Adrenal gland (tissue), 12 donors: Measurements from ENCODE around the gene SERPIND1. TPM values are rescaled to one million over a fixed set of nuclear protein-coding genes. Genes with fewer than 3 reads are reported as not detected.

Experiments used
- DNase-seq, 7 donors: peaks; one replicate each; pipeline ENCODE4 v3.0.0-alpha.2; 2019 to 2020
- H3K27ac ChIP-seq, 5 donors: fragments of 200-600 bp; sonication (generic) in 4 of 5; 1 replicate in 3 of 5; 2 replicates in 2 of 5; pipeline versions ENCODE4 v1.5.1 to v1.8.0; 2016 to 2020; ENCODE audit warnings: mild to moderate bottlenecking in 1 of 5
- H3K27me3 ChIP-seq: fragments of 200-600 bp; 2 replicates; pipeline ENCODE4 v1.8.0; 2021
- H3K36me3 ChIP-seq, 2 donors: fragments of 200-600 bp; replicated peaks in 1 of 2; 1 replicate in 1 of 2; 2 replicates in 1 of 2; pipeline versions ENCODE4 v1.5.1 to v1.8.0; 2018 to 2022
- H3K4me1 ChIP-seq, 2 donors: fragments of 200-600 bp; replicated peaks in 1 of 2; 1 replicate in 1 of 2; 2 replicates in 1 of 2; pipeline versions ENCODE4 v1.5.1 to v1.8.0; 2018 to 2021
- H3K4me3 ChIP-seq, 4 donors: fragments of 200-600 bp; sonication (generic) in 3 of 4; one replicate each; pipeline ENCODE4 v1.5.1; 2016 to 2018
- H3K9me3 ChIP-seq, 3 donors: fragments of 200-600 bp; sonication (generic) in 1 of 3; replicated peaks in 1 of 3; 1 replicate in 2 of 3; 2 replicates in 1 of 3; pipeline versions ENCODE4 v1.5.1 to v1.8.0; 2016 to 2021
- POLR2A ChIP-seq, 2 donors: fragments of 450-650 bp; IDR thresholded peaks; one replicate each; pipeline ENCODE4 v1.6.1; 2017; ENCODE audit warnings: antibody characterized with exemption in 2 of 2, mild to moderate bottlenecking in 2 of 2, moderate library complexity in 1 of 2
- WGBS, 4 donors: extraction: QIAGEN DNeasy Blood & Tissue Kit in 2 of 4; methylation state at CpG; one replicate each; pipeline versions ENCODE4 v1.1.5 to v1.1.7; 2013 to 2017; 5-methylcytosine and 5-hydroxymethylcytosine counted together
- intact Hi-C, 2 donors: fragments of 100-400 bp; cut with DNase I; formaldehyde crosslinking; loops; one replicate each; pipeline versions ENCODE4 v1.14.1 to v1.15.0; 2022 to 2023
- polyA plus RNA-seq, 3 donors: library from polyadenylated mRNA; stranded (reverse); fragments of 200-250 nt in 2 of 3; fragments of 350-450 nt in 1 of 3; fragmentation: Illumina TruSeq in 1 of 3; extraction: RNeasy Lipid Tissue Mini Kit (QIAGEN cat#74804) in 1 of 3; gene quantifications; one replicate each; pipeline ENCODE4 v1.2.3, GENCODE V29; 2013 to 2014
- total RNA-seq, 9 donors: library from RNA; depleted of rRNA in 4 of 9; stranded (reverse); fragments of >200 nt in 4 of 9; fragments of 120-200 nt in 1 of 9; fragmentation: NEBNext Ultra II Directional in 1 of 9; extraction: Animal tissue kit (Norgen Biotek cat#: 25700) in 1 of 9; gene quantifications; one replicate each; pipeline versions ENCODE4 v1.1.0 to v1.2.4, GENCODE V29; 2013 to 2023
- TF ChIP-seq, protein P1 (sequence below), 6 experiments: fragments of 450-650 bp in 4 of 6; fragments of 200-600 bp in 2 of 6; sonication (generic) in 1 of 6; IDR thresholded peaks; 1 replicate in 5 of 6; 2 replicates in 1 of 6; pipeline versions ENCODE4 v1.5.1 to v1.8.0; 2016 to 2021; ENCODE audit warnings: antibody characterized with exemption in 6 of 6, mild to moderate bottlenecking in 2 of 6, moderate library complexity in 1 of 6
- donor health status: healthy with polysubstance abuse.
- donor health status: Bipolar disorder and iron deficiency.
- donor health status: DM: yes; HTN: yes; CAD: no.
- donor health status: DM: no; HTN: no; CAD: no.
- donor health status: DM: no; HTN: no; CAD: no.
- donor health status: DM: yes; HTN: yes; CAD: no.

Gene SERPIND1
- total and polyA plus RNA-seq, 12 donors, result 0.10 to 1.0 (median 0.17) TPM; not detected in 2

DNA sequence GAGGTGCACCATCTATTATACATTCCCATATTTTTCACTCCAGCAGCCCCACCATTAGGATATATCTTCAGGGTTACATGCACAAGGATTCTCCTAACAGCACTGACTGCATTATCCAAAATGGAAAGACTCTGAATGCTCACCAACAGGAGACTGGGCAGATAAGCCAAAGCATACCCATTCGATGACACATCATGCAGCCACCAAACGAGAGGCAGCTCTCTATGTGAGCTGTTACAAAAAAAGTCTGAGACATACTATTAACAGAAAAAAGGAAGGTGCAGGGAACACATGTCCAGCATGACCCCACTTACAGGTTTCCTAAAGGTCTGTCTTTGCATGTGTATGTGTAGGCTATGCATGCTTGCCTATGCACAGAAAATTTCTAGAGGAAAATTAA lies 12.4 kb upstream of the SERPIND1 start:
- no peak overlapping the region for H3K4me3 ChIP-seq
- WGBS, 4 donors, result 71 to 85% (median 83%) methylated on average over 2 of the region's 2 CpGs
- intact Hi-C loops, result no loop called here
- H3K27me3 ChIP-seq, result no peaks in the 10 kb centered on the region
- H3K36me3 ChIP-seq, result peaks cover 0 to 54% of the 10 kb centered on the region in 2 donors
- no peak for DNase-seq
- TF ChIP-seq POLR2A (IDR thresholded peaks at IDR 0.05), result no peak
- TF ChIP-seq, protein P1, sequence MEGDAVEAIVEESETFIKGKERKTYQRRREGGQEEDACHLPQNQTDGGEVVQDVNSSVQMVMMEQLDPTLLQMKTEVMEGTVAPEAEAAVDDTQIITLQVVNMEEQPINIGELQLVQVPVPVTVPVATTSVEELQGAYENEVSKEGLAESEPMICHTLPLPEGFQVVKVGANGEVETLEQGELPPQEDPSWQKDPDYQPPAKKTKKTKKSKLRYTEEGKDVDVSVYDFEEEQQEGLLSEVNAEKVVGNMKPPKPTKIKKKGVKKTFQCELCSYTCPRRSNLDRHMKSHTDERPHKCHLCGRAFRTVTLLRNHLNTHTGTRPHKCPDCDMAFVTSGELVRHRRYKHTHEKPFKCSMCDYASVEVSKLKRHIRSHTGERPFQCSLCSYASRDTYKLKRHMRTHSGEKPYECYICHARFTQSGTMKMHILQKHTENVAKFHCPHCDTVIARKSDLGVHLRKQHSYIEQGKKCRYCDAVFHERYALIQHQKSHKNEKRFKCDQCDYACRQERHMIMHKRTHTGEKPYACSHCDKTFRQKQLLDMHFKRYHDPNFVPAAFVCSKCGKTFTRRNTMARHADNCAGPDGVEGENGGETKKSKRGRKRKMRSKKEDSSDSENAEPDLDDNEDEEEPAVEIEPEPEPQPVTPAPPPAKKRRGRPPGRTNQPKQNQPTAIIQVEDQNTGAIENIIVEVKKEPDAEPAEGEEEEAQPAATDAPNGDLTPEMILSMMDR (IDR thresholded peaks at IDR 0.05), result no peak
- no peak overlapping the region for H3K27ac ChIP-seq
- no peaks in the 10 kb centered on the region for H3K9me3 ChIP-seq
- no peaks in the 10 kb centered on the region for H3K4me1 ChIP-seq

GRCh38 chr22:20762233-20762796 lies 11.6 kb upstream of the SERPIND1 start:
- H3K27me3 ChIP-seq, result no peaks in the 10 kb centered on the region
- intact Hi-C loops, result no loop called here

DNA sequence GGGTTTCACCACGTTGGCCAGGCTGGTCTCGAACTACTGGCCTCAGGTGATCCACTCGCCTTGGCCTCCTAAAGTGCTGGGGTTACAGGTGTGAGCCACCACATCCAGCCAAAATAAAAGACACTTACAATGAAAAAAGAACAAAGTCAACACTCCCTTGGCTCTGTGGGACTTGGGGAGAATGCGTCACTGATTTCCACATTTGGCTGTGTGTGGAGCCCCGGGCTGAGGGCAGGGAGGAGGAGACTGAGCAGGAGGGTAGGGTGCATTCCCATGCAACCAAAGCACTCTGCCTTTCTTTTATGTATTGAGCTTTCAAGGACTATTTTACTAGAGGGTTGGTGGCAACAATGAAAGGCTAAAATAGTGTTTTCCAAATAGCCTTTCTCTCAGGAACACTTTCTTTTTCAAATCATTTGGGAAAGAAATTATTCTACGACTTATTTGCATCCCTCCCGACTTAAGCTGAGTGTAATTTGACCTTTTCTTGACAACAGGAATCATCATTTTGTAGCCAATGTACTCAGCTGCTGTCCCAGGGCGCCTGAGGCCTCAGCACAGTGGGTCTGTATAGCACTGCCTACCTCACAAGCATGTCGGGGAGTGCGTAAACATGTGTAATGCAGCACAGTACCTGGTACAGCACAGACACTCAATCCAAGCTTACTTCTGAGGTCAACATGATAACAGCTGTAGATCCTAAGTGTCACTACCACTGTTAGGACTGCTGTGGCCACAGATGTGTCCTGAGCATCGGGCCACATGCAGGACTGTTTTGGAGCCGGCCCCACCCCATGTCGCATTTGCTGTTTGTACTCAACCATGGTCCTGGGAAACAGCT lies 10.1 kb upstream of the SERPIND1 start:
- intact Hi-C loops, result no loop called here
- H3K27ac ChIP-seq, result no peak overlapping the region
- H3K36me3 ChIP-seq, result peaks cover 0 to 46% of the 10 kb centered on the region in 2 donors
- H3K4me3 ChIP-seq, result no peak overlapping the region
- no peaks in the 10 kb centered on the region for H3K9me3 ChIP-seq
- no peaks in the 10 kb centered on the region for H3K4me1 ChIP-seq
- no peaks in the 10 kb centered on the region for H3K27me3 ChIP-seq
- DNase-seq, result no peak
- WGBS, 4 donors, result 79 to 92% (median 85%) methylated on average over 13 of the region's 13 CpGs
- no peak for TF ChIP-seq POLR2A (IDR thresholded peaks at IDR 0.05)
- TF ChIP-seq, protein P1 (IDR thresholded peaks at IDR 0.05), result no peak

More at GRCh38 chr22:20762233-20762796, 11.6 kb upstream of the SERPIND1 start:
- Histone ChIP-seq H3K9me3 (no peaks in the 10 kb centered on the region), H3K4me1 (no peaks in the 10 kb centered on the region), H3K27ac (no peak overlapping the region), H3K36me3 (peaks cover 0 to 52% of the 10 kb centered on the region in 2 donors), H3K4me3 (no peak overlapping the region)
- WGBS, 4 donors, result 90 to 96% (median 93%) methylated on average over 6 to 7 of the region's 7 CpGs
- TF ChIP-seq POLR2A (IDR thresholded peaks at IDR 0.05), result no peak
- TF ChIP-seq, protein P1 (IDR thresholded peaks at IDR 0.05), result no peak
- no peak for DNase-seq

- no peak for DNase-seq
- no peak overlapping the region for H3K27ac ChIP-seq
- H3K27me3 ChIP-seq, result no peaks in the 10 kb centered on the region
- 81 to 92% (median 89%) methylated on average over 7 of the region's 7 CpGs for WGBS, 4 donors
- H3K4me1 ChIP-seq, result no peaks in the 10 kb centered on the region
- intact Hi-C loops, result no loop called here
- TF ChIP-seq, protein P1 (IDR thresholded peaks at IDR 0.05), result no peak
- TF ChIP-seq POLR2A (IDR thresholded peaks at IDR 0.05), result no peak
- H3K36me3 ChIP-seq, result peaks cover 0 to 46% of the 10 kb centered on the region in 2 donors
- no peaks in the 10 kb centered on the region for H3K9me3 ChIP-seq
- no peak overlapping the region for H3K4me3 ChIP-seq
Observed at GRCh38 chr22:20764471-20764720, 9.5 kb upstream of the SERPIND1 start.
